ENCODE data around the gene CFAP65. TPM values are rescaled to one million over a fixed set of nuclear protein-coding genes. Genes with fewer than 3 reads are reported as not detected.

The CFAP65 gene
- total and polyA plus RNA-seq, 2 of the 13 experiments (the other 11 are each of a cell fraction or from before 2014, with no cell fraction given) = 0.05 TPM; not detected in 1

DNA sequence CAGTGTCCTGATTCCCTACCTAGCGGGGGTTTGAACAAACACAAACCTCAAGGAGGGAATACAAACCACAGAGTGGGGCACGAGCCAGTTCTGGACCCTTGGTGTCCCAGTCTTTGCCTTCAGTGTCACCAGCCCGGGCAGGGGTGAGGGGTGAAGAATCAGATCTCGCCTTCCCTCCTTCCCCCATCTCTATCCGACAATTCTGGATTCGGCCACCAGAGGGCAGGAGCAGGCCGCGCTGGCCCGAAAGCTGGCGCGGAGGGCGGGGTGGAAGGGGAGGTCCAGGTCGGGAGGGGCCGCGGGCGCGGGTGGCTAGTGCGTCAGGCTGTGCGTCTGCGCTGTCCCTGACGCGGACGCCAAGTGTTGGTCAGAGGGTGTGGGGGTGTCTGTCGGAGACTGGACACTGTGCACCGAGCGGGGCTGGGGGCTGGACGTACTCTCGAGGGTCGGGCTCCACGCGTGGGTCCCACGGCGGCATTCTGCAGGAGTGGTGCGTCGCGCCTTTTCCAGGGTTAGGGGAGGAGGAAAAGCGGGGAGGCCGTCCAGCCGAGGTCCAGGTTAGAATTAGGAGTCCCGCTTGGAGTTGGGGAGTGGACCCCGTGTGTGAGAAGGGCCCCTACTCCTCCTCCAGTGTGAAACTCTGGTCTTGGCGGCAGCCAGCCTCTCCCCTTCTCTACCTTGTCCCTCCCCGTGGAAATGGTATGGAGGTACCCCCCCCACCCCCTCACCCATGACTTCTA is 45.2 kb downstream of the CFAP65 start (continued):
- TF ChIP-seq, protein P1, sequence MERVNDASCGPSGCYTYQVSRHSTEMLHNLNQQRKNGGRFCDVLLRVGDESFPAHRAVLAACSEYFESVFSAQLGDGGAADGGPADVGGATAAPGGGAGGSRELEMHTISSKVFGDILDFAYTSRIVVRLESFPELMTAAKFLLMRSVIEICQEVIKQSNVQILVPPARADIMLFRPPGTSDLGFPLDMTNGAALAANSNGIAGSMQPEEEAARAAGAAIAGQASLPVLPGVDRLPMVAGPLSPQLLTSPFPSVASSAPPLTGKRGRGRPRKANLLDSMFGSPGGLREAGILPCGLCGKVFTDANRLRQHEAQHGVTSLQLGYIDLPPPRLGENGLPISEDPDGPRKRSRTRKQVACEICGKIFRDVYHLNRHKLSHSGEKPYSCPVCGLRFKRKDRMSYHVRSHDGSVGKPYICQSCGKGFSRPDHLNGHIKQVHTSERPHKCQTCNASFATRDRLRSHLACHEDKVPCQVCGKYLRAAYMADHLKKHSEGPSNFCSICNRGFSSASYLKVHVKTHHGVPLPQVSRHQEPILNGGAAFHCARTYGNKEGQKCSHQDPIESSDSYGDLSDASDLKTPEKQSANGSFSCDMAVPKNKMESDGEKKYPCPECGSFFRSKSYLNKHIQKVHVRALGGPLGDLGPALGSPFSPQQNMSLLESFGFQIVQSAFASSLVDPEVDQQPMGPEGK (CRISPR knock-in tag; IDR thresholded peaks at IDR 0.05) = peak; percentile 97
- TF ChIP-seq NR2F6 (IDR thresholded peaks at IDR 0.05) (no peak), NR2F6 (CRISPR knock-in tag; IDR thresholded peaks at IDR 0.05) (0 out of 2 replicates have a peak, but pooled peaks have one; percentile 26), RNF2 (conservative IDR thresholded peaks at IDR 0.05; ENCODE audit: low read depth) (0 out of 2 replicates have a peak, but pooled peaks have one; percentile 29), ZNF781 (CRISPR knock-in tag; IDR thresholded peaks at IDR 0.05; ENCODE audit: borderline replicate concordance, not compliant biosample characterization) (no peak), ZMYM3 (CRISPR knock-in tag; IDR thresholded peaks at IDR 0.05) (0 out of 2 replicates have a peak, but pooled peaks have one; percentile 34), SOX13 (IDR thresholded peaks at IDR 0.05) (no peak), SOX13 (CRISPR knock-in tag; conservative IDR thresholded peaks at IDR 0.05 in 1 of 2, IDR thresholded peaks at IDR 0.05 in 1 of 2) (peak in 1 of 2 experiments; percentile 29; a peak in 1 of 4 replicates), PHF21A (CRISPR knock-in tag; IDR thresholded peaks at IDR 0.05) (no peak), ZNF605 (CRISPR knock-in tag; IDR thresholded peaks at IDR 0.05) (peak; percentile 71), BCL6 (CRISPR knock-in tag; IDR thresholded peaks at IDR 0.05) (peak; percentile 53; the same call in 1 of the 2 replicates), ZNF652 (CRISPR knock-in tag; IDR thresholded peaks at IDR 0.05; ENCODE audit: borderline replicate concordance, low read depth) (no peak), HNF4A (CRISPR knock-in tag; IDR thresholded peaks at IDR 0.05) (no peak), SOX6 (IDR thresholded peaks at IDR 0.05) (no peak), SOX6 (CRISPR knock-in tag; IDR thresholded peaks at IDR 0.05) (peak; percentile 28; the same call in 1 of the 2 replicates)
- TF ChIP-seq, protein P2, sequence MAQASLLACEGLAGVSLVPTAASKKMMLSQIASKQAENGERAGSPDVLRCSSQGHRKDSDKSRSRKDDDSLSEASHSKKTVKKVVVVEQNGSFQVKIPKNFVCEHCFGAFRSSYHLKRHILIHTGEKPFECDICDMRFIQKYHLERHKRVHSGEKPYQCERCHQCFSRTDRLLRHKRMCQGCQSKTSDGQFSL (CRISPR knock-in tag; IDR thresholded peaks at IDR 0.05) = peak; percentile 7; the same call in 1 of the 2 replicates
- TF ChIP-seq, protein P3, sequence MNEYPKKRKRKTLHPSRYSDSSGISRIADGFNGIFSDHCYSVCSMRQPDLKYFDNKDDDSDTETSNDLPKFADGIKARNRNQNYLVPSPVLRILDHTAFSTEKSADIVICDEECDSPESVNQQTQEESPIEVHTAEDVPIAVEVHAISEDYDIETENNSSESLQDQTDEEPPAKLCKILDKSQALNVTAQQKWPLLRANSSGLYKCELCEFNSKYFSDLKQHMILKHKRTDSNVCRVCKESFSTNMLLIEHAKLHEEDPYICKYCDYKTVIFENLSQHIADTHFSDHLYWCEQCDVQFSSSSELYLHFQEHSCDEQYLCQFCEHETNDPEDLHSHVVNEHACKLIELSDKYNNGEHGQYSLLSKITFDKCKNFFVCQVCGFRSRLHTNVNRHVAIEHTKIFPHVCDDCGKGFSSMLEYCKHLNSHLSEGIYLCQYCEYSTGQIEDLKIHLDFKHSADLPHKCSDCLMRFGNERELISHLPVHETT (CRISPR knock-in tag; conservative IDR thresholded peaks at IDR 0.05) = no peak
- TF ChIP-seq, protein P4, sequence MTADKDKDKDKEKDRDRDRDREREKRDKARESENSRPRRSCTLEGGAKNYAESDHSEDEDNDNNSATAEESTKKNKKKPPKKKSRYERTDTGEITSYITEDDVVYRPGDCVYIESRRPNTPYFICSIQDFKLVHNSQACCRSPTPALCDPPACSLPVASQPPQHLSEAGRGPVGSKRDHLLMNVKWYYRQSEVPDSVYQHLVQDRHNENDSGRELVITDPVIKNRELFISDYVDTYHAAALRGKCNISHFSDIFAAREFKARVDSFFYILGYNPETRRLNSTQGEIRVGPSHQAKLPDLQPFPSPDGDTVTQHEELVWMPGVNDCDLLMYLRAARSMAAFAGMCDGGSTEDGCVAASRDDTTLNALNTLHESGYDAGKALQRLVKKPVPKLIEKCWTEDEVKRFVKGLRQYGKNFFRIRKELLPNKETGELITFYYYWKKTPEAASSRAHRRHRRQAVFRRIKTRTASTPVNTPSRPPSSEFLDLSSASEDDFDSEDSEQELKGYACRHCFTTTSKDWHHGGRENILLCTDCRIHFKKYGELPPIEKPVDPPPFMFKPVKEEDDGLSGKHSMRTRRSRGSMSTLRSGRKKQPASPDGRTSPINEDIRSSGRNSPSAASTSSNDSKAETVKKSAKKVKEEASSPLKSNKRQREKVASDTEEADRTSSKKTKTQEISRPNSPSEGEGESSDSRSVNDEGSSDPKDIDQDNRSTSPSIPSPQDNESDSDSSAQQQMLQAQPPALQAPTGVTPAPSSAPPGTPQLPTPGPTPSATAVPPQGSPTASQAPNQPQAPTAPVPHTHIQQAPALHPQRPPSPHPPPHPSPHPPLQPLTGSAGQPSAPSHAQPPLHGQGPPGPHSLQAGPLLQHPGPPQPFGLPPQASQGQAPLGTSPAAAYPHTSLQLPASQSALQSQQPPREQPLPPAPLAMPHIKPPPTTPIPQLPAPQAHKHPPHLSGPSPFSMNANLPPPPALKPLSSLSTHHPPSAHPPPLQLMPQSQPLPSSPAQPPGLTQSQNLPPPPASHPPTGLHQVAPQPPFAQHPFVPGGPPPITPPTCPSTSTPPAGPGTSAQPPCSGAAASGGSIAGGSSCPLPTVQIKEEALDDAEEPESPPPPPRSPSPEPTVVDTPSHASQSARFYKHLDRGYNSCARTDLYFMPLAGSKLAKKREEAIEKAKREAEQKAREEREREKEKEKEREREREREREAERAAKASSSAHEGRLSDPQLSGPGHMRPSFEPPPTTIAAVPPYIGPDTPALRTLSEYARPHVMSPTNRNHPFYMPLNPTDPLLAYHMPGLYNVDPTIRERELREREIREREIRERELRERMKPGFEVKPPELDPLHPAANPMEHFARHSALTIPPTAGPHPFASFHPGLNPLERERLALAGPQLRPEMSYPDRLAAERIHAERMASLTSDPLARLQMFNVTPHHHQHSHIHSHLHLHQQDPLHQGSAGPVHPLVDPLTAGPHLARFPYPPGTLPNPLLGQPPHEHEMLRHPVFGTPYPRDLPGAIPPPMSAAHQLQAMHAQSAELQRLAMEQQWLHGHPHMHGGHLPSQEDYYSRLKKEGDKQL (CRISPR knock-in tag; IDR thresholded peaks at IDR 0.05; ENCODE audit: low read depth) = no peak
- TF ChIP-seq, protein P5, sequence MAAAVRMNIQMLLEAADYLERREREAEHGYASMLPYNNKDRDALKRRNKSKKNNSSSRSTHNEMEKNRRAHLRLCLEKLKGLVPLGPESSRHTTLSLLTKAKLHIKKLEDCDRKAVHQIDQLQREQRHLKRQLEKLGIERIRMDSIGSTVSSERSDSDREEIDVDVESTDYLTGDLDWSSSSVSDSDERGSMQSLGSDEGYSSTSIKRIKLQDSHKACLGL (CRISPR knock-in tag; IDR thresholded peaks at IDR 0.05) = no peak
- TF ChIP-seq, protein P6, sequence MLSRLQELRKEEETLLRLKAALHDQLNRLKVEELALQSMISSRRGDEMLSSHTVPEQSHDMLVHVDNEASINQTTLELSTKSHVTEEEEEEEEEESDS (CRISPR knock-in tag; IDR thresholded peaks at IDR 0.05; ENCODE audit: borderline replicate concordance) = 0 out of 2 replicates have a peak, but pooled peaks have one; percentile 35

Measured in HepG2 (cell line).